ENCODE measurements around the gene ANKRD11.
"Not testable (repeated sequence)": the region's sequence is repeated elsewhere in the genome, so short reads cannot be mapped to it uniquely, and the experiment has no call there.

The ANKRD11 gene

DNA sequence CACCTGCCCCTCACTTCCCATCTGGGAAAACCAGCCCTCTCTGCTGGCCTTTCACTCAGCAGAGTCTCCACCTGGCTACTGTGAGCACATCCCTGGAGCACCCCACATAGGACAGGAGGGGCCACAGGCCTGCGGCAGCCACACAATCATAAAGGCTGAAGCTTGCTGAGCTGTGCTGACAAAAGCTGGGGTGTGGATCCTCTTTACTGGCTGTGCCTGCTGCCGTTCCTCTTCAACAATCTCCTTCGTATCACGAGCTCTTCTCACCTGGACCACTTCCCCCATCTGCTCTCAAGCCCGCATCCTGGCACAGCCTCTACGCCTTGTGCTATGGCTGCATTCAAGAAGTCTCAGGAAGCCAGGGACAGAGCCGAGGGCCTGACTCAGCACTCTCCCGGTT lies 186.7 kb downstream of the ANKRD11 start:
- Mint-ChIP-seq H3K4me3 (no peak overlapping the region), H3K36me3 (peaks cover 73% of the 10 kb centered on the region), H3K4me1 (peaks cover 56% of the 10 kb centered on the region), H3K27ac (peak overlapping the region; percentile 68), H3K9me3 (no peaks in the 10 kb centered on the region)
- DNase-seq (ENCODE audit: low spot score in 2 of 2) (no peak), ATAC-seq (peak; percentile 32)

DNA sequence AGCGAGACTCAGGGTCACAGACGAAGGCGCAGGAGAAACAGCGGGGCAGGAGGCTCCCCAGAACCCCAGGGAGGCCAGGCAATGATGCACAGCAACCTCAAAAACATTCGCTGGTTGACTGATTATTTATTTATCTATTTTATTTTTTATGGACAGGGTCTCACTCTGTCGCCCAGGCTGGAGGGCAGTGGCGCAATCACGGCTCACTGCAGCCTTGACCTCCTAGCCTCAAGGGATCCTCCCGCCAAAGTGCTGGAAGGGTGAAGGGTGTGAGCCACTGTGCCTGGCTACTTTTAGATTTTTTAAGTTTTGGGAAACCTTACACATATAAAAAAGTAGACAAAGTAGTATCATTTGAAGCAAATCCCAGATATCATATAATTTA lies 189.4 kb downstream of the ANKRD11 start:
- DNase-seq (ENCODE audit: low spot score in 2 of 2) (no peak), ATAC-seq (no peak)
- Mint-ChIP-seq H3K4me1 (peaks cover 65% of the 10 kb centered on the region), H3K9me3 (no peaks in the 10 kb centered on the region), H3K4me3 (no peak overlapping the region), H3K36me3 (peaks cover 85% of the 10 kb centered on the region), H3K27ac (no peak overlapping the region)

GRCh38 chr16:89300311-89300975 lies 189.9 kb downstream of the ANKRD11 start:
- Mint-ChIP-seq H3K4me3 (no peak overlapping the region), H3K4me1 (peaks cover 66% of the 10 kb centered on the region), H3K36me3 (peaks cover 89% of the 10 kb centered on the region), H3K27ac (peak overlapping the region; percentile 90), H3K9me3 (no peaks in the 10 kb centered on the region)
- ATAC-seq, result no peak
- no peak for DNase-seq (ENCODE audit: low spot score in 2 of 2)

GRCh38 chr16:89299357-89300111 lies 190.8 kb downstream of the ANKRD11 start:
- H3K27ac Mint-ChIP-seq, result peak overlapping the region; percentile 81
- H3K9me3 Mint-ChIP-seq; H3K4me3 Mint-ChIP-seq; DNase-seq (ENCODE audit: low spot score in 2 of 2); ATAC-seq: not testable (repeated sequence)
- peaks cover 89% of the 10 kb centered on the region for H3K36me3 Mint-ChIP-seq
- peaks cover 63% of the 10 kb centered on the region for H3K4me1 Mint-ChIP-seq

GRCh38 chr16:89298623-89299225 lies 191.6 kb downstream of the ANKRD11 start:
- DNase-seq (ENCODE audit: low spot score in 2 of 2), result no peak
- no peak overlapping the region for H3K4me3 Mint-ChIP-seq
- no peak for ATAC-seq
- peak overlapping the region; percentile 81 for H3K27ac Mint-ChIP-seq
- H3K9me3 Mint-ChIP-seq, result no peaks in the 10 kb centered on the region
- peaks cover 60% of the 10 kb centered on the region for H3K4me1 Mint-ChIP-seq
- peaks cover 89% of the 10 kb centered on the region for H3K36me3 Mint-ChIP-seq

- Mint-ChIP-seq H3K36me3 (peaks cover 82% of the 10 kb centered on the region), H3K9me3 (no peaks in the 10 kb centered on the region), H3K27ac (peak overlapping the region; percentile 81), H3K4me3 (no peak overlapping the region), H3K4me1 (peaks cover 53% of the 10 kb centered on the region)
- ATAC-seq (no peak), DNase-seq (ENCODE audit: low spot score in 2 of 2) (no peak)
Measured at GRCh38 chr16:89297910-89298545, 192.3 kb downstream of the ANKRD11 start.

DNA sequence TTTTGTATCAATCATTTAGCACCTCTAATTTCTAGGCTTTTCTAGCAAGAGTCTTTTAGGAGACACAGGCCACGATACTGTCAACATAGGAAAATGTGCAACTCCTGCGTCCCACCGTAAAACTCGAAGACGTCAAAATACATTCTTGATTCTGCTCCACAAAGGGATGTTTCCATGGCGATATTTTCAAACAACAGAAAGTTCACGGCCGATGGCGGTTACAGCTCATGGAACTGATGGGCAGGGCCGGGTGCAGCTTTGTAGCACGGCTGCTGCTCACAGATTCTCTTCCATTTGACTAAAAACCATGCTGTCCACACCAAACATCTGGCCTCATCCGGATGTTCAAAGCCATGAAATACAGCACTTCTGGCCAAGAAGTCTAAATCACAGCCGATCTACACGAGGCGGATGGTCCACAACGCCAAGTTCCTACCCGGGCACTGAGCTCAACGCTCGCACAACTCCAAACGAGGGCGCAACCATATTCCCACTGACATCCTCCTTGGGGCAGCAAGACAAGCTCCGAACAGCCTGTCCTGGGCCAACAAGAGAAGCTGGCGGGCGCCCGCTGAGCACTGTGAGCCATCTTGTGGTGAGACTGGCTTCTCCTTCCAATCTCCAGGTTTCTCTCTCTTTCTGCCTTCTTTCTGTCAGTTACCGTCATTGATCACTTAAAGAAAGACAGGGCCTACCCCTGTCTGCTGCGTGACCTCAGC lies 193.0 kb downstream of the ANKRD11 start:
- H3K9me3 Mint-ChIP-seq, result no peaks in the 10 kb centered on the region
- peaks cover 49% of the 10 kb centered on the region for H3K4me1 Mint-ChIP-seq
- H3K36me3 Mint-ChIP-seq, result peaks cover 77% of the 10 kb centered on the region
- H3K27ac Mint-ChIP-seq, result peak overlapping the region; percentile 81
- H3K4me3 Mint-ChIP-seq, result no peak overlapping the region
- ATAC-seq, result no peak
- DNase-seq (ENCODE audit: low spot score in 2 of 2), result no peak

GRCh38 chr16:89295915-89296314 lies 194.4 kb downstream of the ANKRD11 start:
- no peak overlapping the region for H3K4me3 Mint-ChIP-seq
- peak overlapping the region; percentile 81 for H3K27ac Mint-ChIP-seq
- no peaks in the 10 kb centered on the region for H3K9me3 Mint-ChIP-seq
- H3K36me3 Mint-ChIP-seq, result peaks cover 77% of the 10 kb centered on the region
- H3K4me1 Mint-ChIP-seq, result peaks cover 52% of the 10 kb centered on the region
- DNase-seq (ENCODE audit: low spot score in 2 of 2) (no peak), ATAC-seq (no peak)

DNA sequence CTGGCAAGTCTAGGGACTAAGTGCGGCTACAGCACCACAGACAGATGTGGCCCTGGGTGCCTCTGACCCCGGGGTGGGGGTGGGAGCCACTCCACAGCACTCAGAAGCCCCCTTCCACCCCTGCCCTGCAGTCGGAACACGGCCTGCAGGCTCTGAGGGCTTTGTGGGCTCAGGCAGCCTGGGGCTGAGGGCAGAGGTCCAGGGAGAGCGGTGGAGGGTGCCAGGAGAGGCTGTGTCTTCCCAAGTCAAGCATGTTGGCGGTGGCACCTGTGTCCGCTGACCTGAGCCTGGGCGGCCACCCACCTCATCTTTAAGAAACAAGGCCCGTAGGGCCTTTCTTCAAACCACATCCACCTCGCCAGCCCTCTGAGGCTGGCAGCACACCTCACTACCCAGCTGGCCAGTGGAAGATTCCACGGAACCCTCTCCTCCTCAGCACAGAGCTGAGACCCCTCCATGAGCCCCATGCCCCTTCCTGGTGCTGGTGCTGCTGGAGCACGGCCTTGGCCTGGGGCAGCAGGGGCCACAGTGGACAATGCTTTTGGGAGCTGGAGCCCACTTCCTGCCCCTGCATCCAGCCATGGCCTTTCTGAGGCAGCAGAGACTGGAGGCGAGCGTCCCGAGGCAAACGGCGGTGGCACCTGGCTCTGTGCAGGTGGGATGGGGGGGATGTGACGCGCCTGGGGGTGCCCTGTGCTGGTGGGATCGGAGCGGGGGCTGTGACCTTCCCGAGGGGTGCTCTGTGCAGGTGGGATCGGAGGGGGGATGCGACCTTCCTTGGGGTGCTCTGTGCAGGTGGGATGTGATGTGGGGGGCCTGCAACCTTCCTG lies 195.1 kb downstream of the ANKRD11 start:
- ATAC-seq (no peak), DNase-seq (ENCODE audit: low spot score in 2 of 2) (no peak)
- H3K4me1 Mint-ChIP-seq, result peaks cover 47% of the 10 kb centered on the region
- peaks cover 77% of the 10 kb centered on the region for H3K36me3 Mint-ChIP-seq
- no peaks in the 10 kb centered on the region for H3K9me3 Mint-ChIP-seq
- peak overlapping the region; percentile 81 for H3K27ac Mint-ChIP-seq
- no peak overlapping the region for H3K4me3 Mint-ChIP-seq

GRCh38 chr16:89294486-89294885 lies 195.9 kb downstream of the ANKRD11 start:
- H3K36me3 Mint-ChIP-seq, result peaks cover 77% of the 10 kb centered on the region
- no peak overlapping the region for H3K4me3 Mint-ChIP-seq
- H3K27ac Mint-ChIP-seq, result peak overlapping the region; percentile 74
- H3K4me1 Mint-ChIP-seq, result peaks cover 49% of the 10 kb centered on the region
- ATAC-seq (no peak), DNase-seq (ENCODE audit: low spot score in 2 of 2) (no peak)
- H3K9me3 Mint-ChIP-seq, result no peaks in the 10 kb centered on the region

DNA sequence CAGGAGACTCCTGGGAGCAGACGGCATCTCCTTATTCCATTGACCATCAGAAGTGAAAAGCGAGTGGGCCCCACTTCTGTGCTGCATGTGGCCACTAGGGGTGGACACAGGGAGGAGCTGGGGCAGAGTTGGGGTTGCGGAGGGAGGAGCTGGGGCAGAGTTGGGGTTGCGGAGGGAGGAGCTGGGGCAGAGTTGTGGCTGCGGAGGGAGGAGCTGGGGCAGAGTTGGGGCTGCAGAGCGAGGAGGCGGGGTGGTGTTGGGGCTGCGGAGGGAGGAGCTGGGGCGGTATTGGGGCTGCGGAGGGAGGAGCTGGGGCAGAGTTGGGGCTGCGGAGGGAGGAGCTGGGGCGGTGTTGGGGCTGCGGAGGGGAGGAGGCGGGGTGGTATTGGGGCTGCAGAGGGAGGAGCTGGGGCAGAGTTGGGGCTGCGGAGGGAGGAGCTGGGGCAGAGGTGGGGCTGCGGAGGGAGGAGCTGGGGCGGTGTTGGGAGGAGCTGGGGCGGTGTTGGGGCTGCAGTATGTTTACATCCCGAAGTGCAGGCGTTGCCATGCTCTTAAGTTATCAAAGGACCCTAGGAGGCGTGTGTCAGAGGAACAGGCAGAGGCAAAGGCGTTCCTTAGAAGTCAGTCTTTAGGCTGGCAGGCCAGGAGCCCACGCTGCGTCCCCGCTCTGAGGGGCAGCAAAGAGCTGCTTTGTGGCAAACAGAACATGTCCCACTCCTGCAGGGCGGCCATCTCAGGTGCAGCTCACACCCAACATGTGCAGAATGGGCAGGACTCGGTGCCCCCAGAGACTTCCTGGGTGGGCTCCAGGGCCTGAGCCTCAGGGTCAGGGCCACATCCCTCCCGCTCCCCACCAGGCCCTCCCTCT lies 196.9 kb downstream of the ANKRD11 start:
- Mint-ChIP-seq H3K4me1 (peaks cover 43% of the 10 kb centered on the region), H3K36me3 (peaks cover 69% of the 10 kb centered on the region), H3K9me3 (no peaks in the 10 kb centered on the region), H3K27ac (peak overlapping the region; percentile 74), H3K4me3 (no peak overlapping the region)
- ATAC-seq (no peak), DNase-seq (ENCODE audit: low spot score in 2 of 2) (no peak)

DNA sequence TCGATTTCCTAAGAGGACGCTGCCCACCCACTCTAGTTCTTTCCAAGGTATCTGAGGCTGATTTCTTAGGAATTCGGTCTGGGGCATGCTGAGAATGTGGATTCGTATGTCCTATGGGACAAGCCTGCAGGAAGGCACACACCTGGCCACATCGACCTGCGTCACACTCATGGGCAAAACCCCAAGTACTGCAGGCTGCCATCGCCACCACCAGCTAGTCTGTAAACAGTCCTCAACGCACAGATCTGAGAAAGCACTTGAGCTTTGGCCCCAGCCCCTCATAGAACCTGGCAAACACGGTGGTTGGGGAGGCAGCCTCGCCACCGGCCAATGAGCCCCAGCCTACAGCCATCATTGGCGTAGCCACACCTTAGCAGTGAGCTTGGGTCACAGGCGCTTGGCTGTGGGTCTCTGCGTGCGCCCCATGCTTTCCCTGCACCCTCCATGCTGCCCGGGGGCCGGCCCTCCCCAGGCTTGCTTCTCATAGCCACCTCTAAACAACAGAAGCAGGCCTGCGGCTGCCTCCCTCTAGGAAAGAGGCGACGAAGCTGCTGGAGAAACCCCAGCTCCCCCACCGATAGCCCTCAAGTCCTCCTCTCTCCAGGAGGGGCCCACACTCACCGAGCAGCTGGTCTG lies 197.8 kb downstream of the ANKRD11 start:
- Mint-ChIP-seq H3K9me3 (no peaks in the 10 kb centered on the region), H3K36me3 (peaks cover 59% of the 10 kb centered on the region), H3K4me3 (no peak overlapping the region), H3K27ac (peak overlapping the region; percentile 67), H3K4me1 (peaks cover 34% of the 10 kb centered on the region)
- DNase-seq (ENCODE audit: low spot score in 2 of 2), result no peak
- no peak for ATAC-seq

DNA sequence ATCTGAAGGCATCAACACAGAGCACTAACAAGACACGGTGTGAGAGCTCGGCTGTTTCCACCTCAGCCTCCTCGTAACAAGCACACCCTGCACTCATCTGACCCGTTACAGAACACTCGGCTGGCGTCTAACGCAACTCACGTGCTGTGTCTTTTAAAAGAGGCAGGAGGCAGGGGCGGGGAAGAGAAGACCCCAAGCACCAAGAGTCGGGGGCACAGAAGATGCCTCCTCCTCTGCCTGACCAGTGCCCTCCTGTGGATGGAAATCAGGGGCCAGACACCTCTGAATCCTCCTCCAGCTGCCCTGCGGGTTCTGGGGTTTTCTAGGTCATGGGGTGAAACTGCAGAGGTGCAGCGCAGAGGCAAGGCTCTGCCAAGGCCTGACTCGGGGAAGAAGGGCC lies 198.6 kb downstream of the ANKRD11 start:
- DNase-seq (ENCODE audit: low spot score in 2 of 2) (no peak), ATAC-seq (no peak)
- H3K27ac Mint-ChIP-seq, result peak overlapping the region; percentile 67
- no peaks in the 10 kb centered on the region for H3K9me3 Mint-ChIP-seq
- H3K4me3 Mint-ChIP-seq, result no peak overlapping the region
- peaks cover 52% of the 10 kb centered on the region for H3K36me3 Mint-ChIP-seq
- H3K4me1 Mint-ChIP-seq, result peaks cover 26% of the 10 kb centered on the region

Measured in stimulated activated effector memory CD8-positive, alpha-beta T cell treated with anti-CD3 and anti-CD28 coated beads, Interleukin-12 subunit alpha, Interleukin-12 subunit beta, amount 100 ng/mL, for 72 hours (primary cell).